Testis (tissue), 3 donors: Measurements from ENCODE around the gene CAMKMT. TPM values are rescaled to one million over a fixed set of nuclear protein-coding genes. Genes with fewer than 3 reads are reported as not detected.

ENCODE experiments used
- DNase-seq: peaks from one replicate; pipeline ENCODE4 v3.0.0-alpha.2; 2019
- H3K27ac ChIP-seq, 2 donors: fragments of 200-600 bp; sonication (generic); one replicate each; pipeline ENCODE4 v1.5.1; 2019
- H3K27me3 ChIP-seq: fragments of 200-600 bp; sonication (generic); one replicate; pipeline ENCODE4 v1.5.1; 2019
- H3K36me3 ChIP-seq: fragments of 200-600 bp; sonication (generic); one replicate; pipeline ENCODE4 v1.5.1; 2017; ENCODE audit warnings: low read depth; ENCODE audit errors: missing control alignments
- H3K4me1 ChIP-seq: fragments of 200-600 bp; sonication (generic); one replicate; pipeline ENCODE4 v1.5.1; 2019
- H3K4me3 ChIP-seq, 2 donors: fragments of 200-600 bp; sonication (generic); one replicate each; pipeline ENCODE4 v1.5.1; 2017 to 2019
- H3K9me3 ChIP-seq: fragments of 200-600 bp; sonication (generic); one replicate; pipeline ENCODE4 v1.5.1; 2017
- POLR2A ChIP-seq: fragments of 450-650 bp; IDR thresholded peaks from one replicate; pipeline ENCODE4 v1.6.1; 2017; ENCODE audit warnings: antibody characterized with exemption, mild to moderate bottlenecking, moderate library complexity
- WGBS, 2 donors: methylation state at CpG; one replicate each; pipeline ENCODE4 v1.1.5; 2018; 5-methylcytosine and 5-hydroxymethylcytosine counted together
- intact Hi-C: fragments of 100-400 bp; cut with DNase I; formaldehyde crosslinking; loops from one replicate; pipeline ENCODE4 v1.15.1; 2023; ENCODE audit warnings: low total_unique reads
- polyA plus RNA-seq: library from polyadenylated mRNA; stranded (reverse); fragments of 350-450 nt; fragmentation: Illumina TruSeq; extraction: RNeasy Lipid Tissue Mini Kit (QIAGEN cat#74804); gene quantifications from one replicate; pipeline ENCODE4 v1.2.3, GENCODE V29; 2014; ENCODE audit warnings: low read depth, low replicate concordance; ENCODE audit not compliant: insufficient read depth
- total RNA-seq, 2 donors: library from RNA; depleted of rRNA; stranded (reverse); fragments of >200 nt; gene quantifications; one replicate each; pipeline ENCODE4 v1.2.3, GENCODE V29; 2016
- TF ChIP-seq, protein P1 (sequence below), 3 experiments: fragments of 450-650 bp in 2 of 3; fragments of 200-600 bp in 1 of 3; sonication (generic) in 1 of 3; IDR thresholded peaks; one replicate each; pipeline ENCODE4 v1.5.1; 2016 to 2019; ENCODE audit warnings: antibody characterized with exemption in 3 of 3, mild to moderate bottlenecking in 2 of 3, moderate library complexity in 1 of 3

CAMKMT gene
- total and polyA plus RNA-seq, 3 donors from 2014 or later, result 15.9 to 21.2 (median 18.5) TPM

DNA sequence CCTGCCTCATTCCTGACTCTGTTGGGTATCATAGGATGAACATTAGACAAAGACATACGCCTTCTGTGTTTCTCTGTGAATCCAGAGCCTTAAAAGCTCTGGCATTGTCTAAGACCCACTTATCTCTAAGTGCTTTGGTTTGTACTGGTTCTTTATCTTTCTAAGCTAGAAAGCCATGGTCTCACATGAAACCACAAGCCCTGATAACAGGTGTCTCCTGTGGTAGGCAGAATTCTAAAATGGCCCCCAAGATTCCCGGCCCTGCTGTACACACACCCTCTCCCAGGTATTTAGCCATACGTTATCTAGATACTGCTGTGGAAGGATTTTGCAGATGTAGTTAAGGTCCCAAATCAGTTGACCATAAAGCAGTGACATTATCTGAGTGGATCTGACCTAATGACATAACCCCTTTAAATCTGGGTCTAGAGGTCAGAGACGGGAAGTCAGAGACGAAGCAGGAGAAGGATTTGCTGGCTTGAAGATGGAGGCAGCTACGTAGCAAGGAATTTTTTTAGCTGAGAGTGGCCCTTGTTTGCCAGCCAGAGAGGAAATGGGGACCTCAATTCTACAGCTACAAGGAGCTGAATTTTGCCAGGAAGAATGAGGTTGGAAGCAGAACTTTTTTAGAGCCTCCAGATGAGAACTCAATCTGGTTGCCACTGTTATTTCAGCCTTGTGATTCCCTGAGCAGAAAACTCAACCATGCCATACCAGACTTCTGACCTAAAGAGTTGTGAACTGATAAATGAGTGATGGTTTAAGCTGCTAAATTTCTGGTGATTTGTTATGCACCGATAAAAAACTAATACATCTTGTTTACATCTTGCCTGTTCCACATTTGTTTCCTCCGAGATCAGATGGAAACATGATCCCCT lies 186.7 kb downstream of the CAMKMT start:
- no peaks in the 10 kb centered on the region for H3K36me3 ChIP-seq
- H3K27me3 ChIP-seq, result no peaks in the 10 kb centered on the region
- DNase-seq, result no peak
- no peaks in the 10 kb centered on the region for H3K9me3 ChIP-seq
- 83 to 87% methylated on average over 8 of the region's 8 CpGs for WGBS, 2 donors
- H3K27ac ChIP-seq, result no peak overlapping the region
- no peaks in the 10 kb centered on the region for H3K4me1 ChIP-seq
- no peak for TF ChIP-seq POLR2A
- TF ChIP-seq, protein P1, sequence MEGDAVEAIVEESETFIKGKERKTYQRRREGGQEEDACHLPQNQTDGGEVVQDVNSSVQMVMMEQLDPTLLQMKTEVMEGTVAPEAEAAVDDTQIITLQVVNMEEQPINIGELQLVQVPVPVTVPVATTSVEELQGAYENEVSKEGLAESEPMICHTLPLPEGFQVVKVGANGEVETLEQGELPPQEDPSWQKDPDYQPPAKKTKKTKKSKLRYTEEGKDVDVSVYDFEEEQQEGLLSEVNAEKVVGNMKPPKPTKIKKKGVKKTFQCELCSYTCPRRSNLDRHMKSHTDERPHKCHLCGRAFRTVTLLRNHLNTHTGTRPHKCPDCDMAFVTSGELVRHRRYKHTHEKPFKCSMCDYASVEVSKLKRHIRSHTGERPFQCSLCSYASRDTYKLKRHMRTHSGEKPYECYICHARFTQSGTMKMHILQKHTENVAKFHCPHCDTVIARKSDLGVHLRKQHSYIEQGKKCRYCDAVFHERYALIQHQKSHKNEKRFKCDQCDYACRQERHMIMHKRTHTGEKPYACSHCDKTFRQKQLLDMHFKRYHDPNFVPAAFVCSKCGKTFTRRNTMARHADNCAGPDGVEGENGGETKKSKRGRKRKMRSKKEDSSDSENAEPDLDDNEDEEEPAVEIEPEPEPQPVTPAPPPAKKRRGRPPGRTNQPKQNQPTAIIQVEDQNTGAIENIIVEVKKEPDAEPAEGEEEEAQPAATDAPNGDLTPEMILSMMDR (IDR thresholded peaks at IDR 0.05), result no peak
- H3K4me3 ChIP-seq, result no peak overlapping the region
- intact Hi-C loops, result no loop called here

DNA sequence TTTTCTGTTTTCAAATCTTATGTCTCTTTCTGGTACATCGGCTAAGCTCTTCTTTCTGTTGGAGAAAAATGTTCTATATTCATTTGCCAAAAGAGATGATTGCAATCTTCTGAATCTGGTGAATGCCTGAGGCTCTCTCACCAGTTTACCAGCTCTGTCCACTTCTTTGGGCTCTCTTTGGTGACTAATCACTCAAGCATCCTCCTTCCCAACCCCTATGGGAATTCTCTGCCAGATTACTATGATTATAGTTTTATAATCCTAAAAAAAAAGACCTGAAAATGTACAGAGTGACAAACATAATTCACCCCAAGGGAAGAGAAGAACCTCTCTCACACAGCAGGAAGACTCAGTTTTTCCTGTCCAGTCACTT lies 187.3 kb downstream of the CAMKMT start:
- Histone ChIP-seq H3K27me3 (no peaks in the 10 kb centered on the region), H3K9me3 (no peaks in the 10 kb centered on the region), H3K4me3 (no peak overlapping the region), H3K36me3 (no peaks in the 10 kb centered on the region), H3K27ac (no peak overlapping the region), H3K4me1 (no peaks in the 10 kb centered on the region)
- TF ChIP-seq POLR2A, result no peak
- TF ChIP-seq, protein P1 (IDR thresholded peaks at IDR 0.05), result no peak
- WGBS, 2 donors, result 87 to 90% methylated on average over 1 of the region's 1 CpG
- intact Hi-C loops, result no loop called here
- no peak for DNase-seq

DNA sequence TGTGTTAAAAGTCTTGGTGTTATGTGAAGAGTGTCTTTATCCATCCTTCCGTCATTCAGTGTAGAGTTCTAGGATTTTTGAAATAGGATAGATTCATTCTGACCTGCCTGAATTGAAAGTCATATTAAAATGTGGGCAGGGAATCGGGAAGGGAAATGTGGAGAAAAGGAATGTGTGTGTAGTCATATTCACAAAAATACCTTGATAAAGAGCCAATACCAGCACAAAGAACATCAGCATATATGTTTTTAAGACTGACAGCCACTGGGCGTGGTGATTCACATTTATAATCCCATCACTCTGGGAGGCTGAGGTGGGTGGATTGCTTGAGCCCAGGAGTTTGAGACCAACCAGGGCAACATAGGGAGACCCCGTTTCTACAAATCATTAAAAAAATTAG lies 188.1 kb downstream of the CAMKMT start:
- 92 to 99% methylated on average over 4 of the region's 4 CpGs for WGBS, 2 donors
- H3K27me3 ChIP-seq, result no peaks in the 10 kb centered on the region
- intact Hi-C loops, result no loop called here
- H3K4me3 ChIP-seq, result no peak overlapping the region
- H3K27ac ChIP-seq, result no peak overlapping the region
- TF ChIP-seq, protein P1 (IDR thresholded peaks at IDR 0.05), result no peak
- TF ChIP-seq POLR2A, result no peak
- no peaks in the 10 kb centered on the region for H3K9me3 ChIP-seq
- no peaks in the 10 kb centered on the region for H3K4me1 ChIP-seq
- no peak for DNase-seq
- H3K36me3 ChIP-seq, result no peaks in the 10 kb centered on the region

DNA sequence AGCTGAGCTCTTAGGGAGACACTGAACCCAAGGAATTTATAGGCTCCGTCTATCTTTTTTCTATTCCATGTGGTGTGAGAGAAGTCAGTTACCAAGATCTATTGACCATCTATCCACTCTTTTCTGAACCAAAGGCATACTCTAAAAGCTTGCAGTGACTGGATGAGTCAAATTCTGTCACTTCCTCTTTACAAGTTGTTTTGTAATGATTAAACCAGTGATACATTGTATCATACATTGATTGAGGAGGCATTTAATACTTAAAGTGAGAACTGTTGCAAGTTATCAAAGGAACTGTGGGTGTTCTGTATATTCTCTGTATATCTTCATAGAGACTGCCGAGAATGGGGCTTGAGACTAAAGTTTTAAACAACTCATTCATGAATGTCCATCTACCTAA lies 188.8 kb downstream of the CAMKMT start:
- DNase-seq, result no peak
- intact Hi-C loops, result no loop called here
- no peak overlapping the region for H3K4me3 ChIP-seq
- no peak for TF ChIP-seq POLR2A
- TF ChIP-seq, protein P1 (IDR thresholded peaks at IDR 0.05), result no peak
- no peaks in the 10 kb centered on the region for H3K4me1 ChIP-seq
- no peaks in the 10 kb centered on the region for H3K36me3 ChIP-seq
- 81% methylated on average over 2 of the region's 2 CpGs for WGBS, 2 donors
- H3K27ac ChIP-seq, result no peak overlapping the region
- no peaks in the 10 kb centered on the region for H3K27me3 ChIP-seq
- no peaks in the 10 kb centered on the region for H3K9me3 ChIP-seq

DNA sequence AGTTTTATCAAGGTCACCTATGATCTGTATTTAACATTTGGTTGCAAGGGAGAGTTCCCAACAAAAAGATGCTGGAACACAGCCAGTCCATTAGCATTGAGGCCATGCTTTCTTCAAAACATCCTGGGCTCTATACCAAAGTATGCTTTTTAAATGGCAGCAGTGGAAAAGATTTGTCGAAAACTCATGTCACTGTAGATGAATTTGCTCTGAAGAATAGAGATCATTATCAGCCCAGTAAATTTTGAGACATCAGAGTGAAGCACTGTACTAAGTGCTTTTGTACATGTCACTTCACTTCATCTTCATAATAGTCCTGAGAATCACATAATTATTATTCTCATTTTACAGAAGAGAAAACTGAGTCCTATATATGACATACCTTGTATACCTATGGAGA lies 189.8 kb downstream of the CAMKMT start:
- 94 to 100% methylated on average over 1 of the region's 1 CpG for WGBS, 2 donors

More for the DNA sequence above, 189.8 kb downstream of the CAMKMT start:
- H3K27me3 ChIP-seq, result no peaks in the 10 kb centered on the region
- H3K27ac ChIP-seq, result no peak overlapping the region
- no peaks in the 10 kb centered on the region for H3K9me3 ChIP-seq
- no peak for DNase-seq
- TF ChIP-seq, protein P1 (IDR thresholded peaks at IDR 0.05), result no peak
- no peak for TF ChIP-seq POLR2A
- H3K36me3 ChIP-seq, result no peaks in the 10 kb centered on the region
- intact Hi-C loops, result no loop called here
- H3K4me1 ChIP-seq, result no peaks in the 10 kb centered on the region
- H3K4me3 ChIP-seq, result no peak overlapping the region
